ENCODE measurements around the gene TNFSF13B.

Gene TNFSF13B

GRCh38 chr13:108315991-108316390 lies 46.5 kb downstream of the TNFSF13B start:
- TF ChIP-seq EZH2phosphoT487 (IDR thresholded peaks at IDR 0.05; ENCODE audit: low read depth) (no peak), CTCF (IDR thresholded peaks at IDR 0.05; ENCODE audit: low read depth, low read length) (no peak)
- H3K4me1 ChIP-seq (ENCODE audit: low read length), result peaks cover 13% of the 10 kb centered on the region
- H3K4me3 ChIP-seq (ENCODE audit: low read length), result no peak overlapping the region
- H3K4me2 ChIP-seq (ENCODE audit: low read length), result peak overlapping the region; percentile 34
- H3K36me3 ChIP-seq (replicated peaks; ENCODE audit: low read depth, low read length), result peaks cover 4% of the 10 kb centered on the region
- H3K9me3 ChIP-seq (ENCODE audit: insufficient read depth, low read length), result 0 out of 2 replicates have a peak, but pooled peaks cover 4% of the 10 kb centered on the region
- no peak overlapping the region for H3K27ac ChIP-seq (ENCODE audit: low read length)
- H4K20me1 ChIP-seq (ENCODE audit: insufficient read depth, low read length), result no peaks in the 10 kb centered on the region
- H3K27me3 ChIP-seq (ENCODE audit: low read depth, low read length), result no peaks in the 10 kb centered on the region; the same call in 1 of the 2 replicates
- H2AFZ ChIP-seq (ENCODE audit: low read depth, low read length), result no peak overlapping the region
- no peaks in the 10 kb centered on the region for H3K79me2 ChIP-seq (ENCODE audit: low read length)
- H3K9ac ChIP-seq (ENCODE audit: low read length), result no peak overlapping the region

GRCh38 chr13:108316413-108316812 lies 46.9 kb downstream of the TNFSF13B start:
- H3K4me3 ChIP-seq (ENCODE audit: low read length), result no peak overlapping the region
- TF ChIP-seq CTCF (IDR thresholded peaks at IDR 0.05; ENCODE audit: low read depth, low read length) (no peak), EZH2phosphoT487 (IDR thresholded peaks at IDR 0.05; ENCODE audit: low read depth) (no peak)
- H4K20me1 ChIP-seq (ENCODE audit: insufficient read depth, low read length), result no peaks in the 10 kb centered on the region
- no peaks in the 10 kb centered on the region; the same call in 1 of the 2 replicates for H3K27me3 ChIP-seq (ENCODE audit: low read depth, low read length)
- H3K36me3 ChIP-seq (replicated peaks; ENCODE audit: low read depth, low read length), result peaks cover 4% of the 10 kb centered on the region
- no peak overlapping the region for H3K4me2 ChIP-seq (ENCODE audit: low read length)
- no peaks in the 10 kb centered on the region for H3K79me2 ChIP-seq (ENCODE audit: low read length)
- 0 out of 2 replicates have a peak, but pooled peaks cover 4% of the 10 kb centered on the region for H3K9me3 ChIP-seq (ENCODE audit: insufficient read depth, low read length)
- no peak overlapping the region for H3K27ac ChIP-seq (ENCODE audit: low read length)
- peaks cover 13% of the 10 kb centered on the region for H3K4me1 ChIP-seq (ENCODE audit: low read length)
- H2AFZ ChIP-seq (ENCODE audit: low read depth, low read length), result no peak overlapping the region
- H3K9ac ChIP-seq (ENCODE audit: low read length), result no peak overlapping the region

GRCh38 chr13:108322206-108322824 lies 52.8 kb downstream of the TNFSF13B start:
- Histone ChIP-seq H3K4me2 (ENCODE audit: low read length) (no peak overlapping the region), H3K36me3 (replicated peaks; ENCODE audit: low read depth, low read length) (no peaks in the 10 kb centered on the region), H3K27ac (ENCODE audit: low read length) (no peak overlapping the region), H3K9ac (ENCODE audit: low read length) (no peak overlapping the region), H3K4me1 (ENCODE audit: low read length) (no peaks in the 10 kb centered on the region), H3K27me3 (ENCODE audit: low read depth, low read length) (peaks cover 2% of the 10 kb centered on the region; the same call in 1 of the 2 replicates), H4K20me1 (ENCODE audit: insufficient read depth, low read length) (no peaks in the 10 kb centered on the region), H3K79me2 (ENCODE audit: low read length) (no peaks in the 10 kb centered on the region), H2AFZ (ENCODE audit: low read depth, low read length) (no peak overlapping the region), H3K4me3 (ENCODE audit: low read length) (no peak overlapping the region), H3K9me3 (ENCODE audit: insufficient read depth, low read length) (no peaks in the 10 kb centered on the region)
- TF ChIP-seq EZH2phosphoT487 (IDR thresholded peaks at IDR 0.05; ENCODE audit: low read depth) (no peak), CTCF (IDR thresholded peaks at IDR 0.05; ENCODE audit: low read depth, low read length) (peak; percentile 90)

DNA sequence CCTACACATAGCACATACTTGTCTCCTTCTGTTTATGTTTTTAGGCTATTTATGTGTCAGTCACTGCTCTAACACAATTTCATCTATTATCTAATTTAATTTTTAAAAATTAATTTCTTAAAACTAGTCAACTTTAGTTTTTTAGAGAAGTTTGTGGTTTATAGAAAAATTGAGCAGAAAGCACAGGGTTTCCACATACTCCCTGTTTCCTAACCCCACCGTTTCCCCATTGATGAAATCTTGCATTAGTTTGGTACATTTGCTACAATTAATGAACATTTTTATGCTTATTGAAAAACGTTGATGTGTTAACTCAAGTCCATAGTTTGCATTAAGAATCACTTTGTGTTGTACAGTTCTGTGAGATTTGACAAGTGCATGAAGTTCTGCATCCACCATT lies 53.5 kb downstream of the TNFSF13B start:
- Histone ChIP-seq H3K9ac (ENCODE audit: low read length) (no peak overlapping the region), H3K36me3 (replicated peaks; ENCODE audit: low read depth, low read length) (no peaks in the 10 kb centered on the region), H2AFZ (ENCODE audit: low read depth, low read length) (no peak overlapping the region), H3K27ac (ENCODE audit: low read length) (no peak overlapping the region), H3K79me2 (ENCODE audit: low read length) (no peaks in the 10 kb centered on the region), H4K20me1 (ENCODE audit: insufficient read depth, low read length) (no peaks in the 10 kb centered on the region), H3K27me3 (ENCODE audit: low read depth, low read length) (peaks cover 2% of the 10 kb centered on the region; the same call in 1 of the 2 replicates), H3K4me3 (ENCODE audit: low read length) (no peak overlapping the region), H3K4me2 (ENCODE audit: low read length) (no peak overlapping the region), H3K9me3 (ENCODE audit: insufficient read depth, low read length) (no peaks in the 10 kb centered on the region), H3K4me1 (ENCODE audit: low read length) (no peaks in the 10 kb centered on the region)
- TF ChIP-seq EZH2phosphoT487 (IDR thresholded peaks at IDR 0.05; ENCODE audit: low read depth), result no peak
- no peak for TF ChIP-seq CTCF (IDR thresholded peaks at IDR 0.05; ENCODE audit: low read depth, low read length)
